COLO668 (cell line): ENCODE results near the gene MPG.

Source experiments
- DNase-seq: peaks from one replicate; lab custom pipeline; 2025; ENCODE audit not compliant: unreplicated experiment; lab: John Stamatoyannopoulos, UW

The MPG gene

GRCh38 chr16:50769-51591 lies 27.0 kb upstream of the MPG start:
- DNase-seq: no peak

DNA sequence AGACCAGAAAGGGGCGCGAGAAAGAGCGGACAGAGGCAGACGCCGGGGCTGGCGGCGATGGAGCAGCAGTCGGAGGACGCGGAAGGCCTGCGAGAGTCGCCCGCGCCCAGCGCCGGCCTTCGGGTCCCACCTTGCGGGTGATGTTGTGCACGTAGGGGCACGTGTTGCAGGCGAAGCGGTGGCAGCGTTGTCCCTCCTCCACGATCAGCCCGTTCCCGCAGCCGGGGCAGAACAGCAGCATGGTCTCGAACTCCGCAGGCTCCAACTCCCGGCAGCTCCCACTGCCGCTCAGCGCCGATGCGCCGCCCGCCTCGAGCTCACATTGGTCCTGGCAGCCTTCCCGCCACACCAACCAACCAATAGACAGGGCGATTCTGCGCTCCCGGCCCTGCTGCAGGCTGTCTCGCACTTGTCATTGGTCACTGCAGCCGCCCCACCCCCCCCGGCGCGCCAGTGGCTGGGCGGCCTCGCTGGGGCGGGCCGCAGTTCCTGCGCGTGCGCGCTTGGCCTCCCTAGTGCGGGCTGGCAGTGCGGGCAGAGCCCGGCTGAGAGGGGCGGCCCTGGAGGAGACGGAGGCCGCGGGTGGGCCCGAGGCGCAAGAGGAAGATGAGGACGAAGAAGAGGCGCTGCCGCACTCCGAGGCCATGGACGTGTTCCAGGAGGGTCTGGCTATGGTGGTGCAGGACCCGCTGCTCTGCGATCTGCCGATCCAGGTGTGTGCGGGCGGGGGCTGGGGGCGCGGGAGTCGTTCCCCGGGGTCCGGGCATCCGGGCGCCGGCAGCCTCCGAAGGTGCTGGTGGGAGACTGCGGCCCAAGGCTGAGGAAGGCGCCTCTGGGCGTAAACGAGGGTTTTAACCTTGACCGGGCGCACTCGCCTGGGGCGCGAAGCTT lies 24.4 kb upstream of the MPG start, which contains the start of the genes POLR3K and SNRNP25:
TSS of gene POLR3K (minus strand) at position 263 of the 891 bp plus-strand sequence. CDS start at position 241, 22 bp downstream.
TSS of gene SNRNP25 (plus strand) at position 483 of the 891 bp plus-strand sequence. CDS start at position 672, 189 bp downstream.
- peak; percentile 98 for DNase-seq

DNA sequence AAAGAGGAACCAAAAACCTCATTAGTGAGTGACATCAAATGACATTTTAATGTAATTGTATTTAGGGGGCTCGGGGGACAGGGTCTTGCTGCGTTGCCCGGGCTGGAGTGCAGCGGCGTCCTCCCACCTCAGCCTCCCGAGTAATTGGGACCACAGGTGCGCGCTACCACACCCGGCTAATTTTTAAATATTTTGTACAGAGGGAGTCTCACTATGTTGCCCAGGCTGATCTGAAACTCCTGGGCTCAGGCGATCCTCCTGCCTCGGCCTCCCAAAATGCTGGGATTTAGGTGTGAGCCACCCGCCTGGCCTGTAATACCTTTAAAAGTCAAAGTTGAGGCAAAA lies 23.8 kb upstream of the MPG start:
- DNase-seq: no peak

DNA sequence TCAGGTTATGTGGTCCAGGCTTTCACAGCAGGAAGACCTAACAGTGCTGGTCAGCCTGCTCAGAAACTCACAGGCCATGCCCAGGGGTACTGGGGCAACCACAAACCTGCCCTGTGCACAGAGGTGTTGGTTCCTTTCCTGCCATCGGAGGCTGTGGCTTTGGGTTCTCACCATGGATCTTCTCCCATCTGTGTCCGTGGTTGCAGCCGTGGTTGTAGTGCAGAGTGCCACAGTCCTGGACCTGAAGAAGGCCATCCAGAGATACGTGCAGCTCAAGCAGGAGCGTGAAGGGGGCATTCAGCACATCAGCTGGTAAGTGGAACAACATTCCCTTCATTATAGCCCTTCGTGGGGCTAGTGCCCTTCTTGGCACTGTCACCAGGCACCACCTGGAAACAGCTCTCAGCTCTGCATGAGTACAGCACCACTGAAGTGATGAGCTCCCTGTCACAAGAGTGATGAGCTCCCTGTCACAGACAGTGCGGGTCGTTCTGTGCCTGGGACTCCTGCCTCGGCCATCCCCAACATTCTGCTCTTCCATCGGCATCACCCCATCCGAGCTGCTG lies 22.4 kb upstream of the MPG start:
- no peak for DNase-seq

GRCh38 chr16:56231-56927 lies 21.6 kb upstream of the MPG start:
- no peak for DNase-seq

- no peak for DNase-seq
Observed at GRCh38 chr16:57711-58110, 20.3 kb upstream of the MPG start.

DNA sequence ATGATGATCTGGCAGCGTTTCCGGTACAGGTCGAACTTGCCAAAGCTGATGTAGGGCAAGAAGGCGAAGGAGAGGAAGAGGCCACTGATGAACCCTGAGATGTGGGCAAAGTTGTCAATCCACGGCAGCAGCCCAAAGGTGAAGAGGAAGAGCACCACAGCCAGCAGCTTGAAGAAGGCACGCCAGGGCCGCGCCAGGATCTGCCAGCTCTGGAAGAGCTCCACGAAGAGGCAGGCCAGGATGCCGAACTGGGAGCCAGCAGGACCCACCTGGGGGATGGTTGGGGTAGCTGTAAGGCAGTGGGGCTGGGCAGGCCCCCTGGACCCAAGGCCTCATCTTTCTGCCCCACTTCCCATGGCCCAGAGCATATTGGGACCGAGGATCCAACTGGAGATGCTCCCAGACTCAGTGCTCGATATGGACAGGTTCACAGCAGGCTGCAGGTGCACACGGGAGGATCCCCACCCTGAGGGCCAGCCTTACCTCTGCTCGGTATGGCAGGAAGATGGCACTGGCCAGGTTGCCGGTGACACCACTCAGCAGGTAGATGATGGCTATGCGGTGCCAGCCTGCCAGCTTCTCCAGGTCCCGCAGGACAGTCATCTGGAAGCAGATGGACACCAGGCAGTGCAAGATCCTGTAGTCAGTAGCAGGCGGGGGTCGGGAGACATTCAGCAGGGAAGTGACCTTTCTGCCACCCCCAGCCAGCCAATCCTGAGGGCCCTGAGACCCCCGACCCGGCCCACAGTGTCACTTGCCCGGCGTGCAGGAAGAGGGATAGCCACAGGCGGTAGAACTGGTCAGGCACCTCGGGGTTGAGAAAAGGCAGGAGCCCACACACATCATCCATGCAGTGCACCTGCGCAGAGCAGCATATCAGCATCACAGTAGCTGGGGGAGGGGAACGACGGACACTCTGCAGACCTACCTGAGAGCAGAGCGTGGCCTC lies 19.3 kb upstream of the MPG start:
- no peak for DNase-seq

- no peak for DNase-seq
Observed at GRCh38 chr16:59440-60059, 18.5 kb upstream of the MPG start.

DNA sequence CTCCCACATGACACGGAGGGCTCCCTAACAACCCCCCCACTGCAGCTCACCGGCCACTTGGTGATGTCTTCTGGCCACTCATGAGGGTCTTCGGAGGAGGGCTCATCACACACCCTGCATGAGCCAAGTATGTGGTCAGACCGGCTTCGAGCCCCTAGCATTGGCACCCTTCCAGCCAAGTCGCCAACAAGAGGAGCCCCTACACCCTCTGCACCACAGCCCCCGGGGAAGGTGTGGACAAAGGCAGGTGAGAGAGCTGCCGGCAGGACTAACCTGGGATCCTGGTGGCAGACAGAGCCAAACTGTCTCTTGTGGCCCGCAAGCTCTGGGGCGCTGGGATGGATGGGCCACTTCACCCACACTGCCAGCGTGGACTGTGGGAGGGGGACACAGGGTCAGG lies 17.9 kb upstream of the MPG start:
- DNase-seq: no peak

DNA sequence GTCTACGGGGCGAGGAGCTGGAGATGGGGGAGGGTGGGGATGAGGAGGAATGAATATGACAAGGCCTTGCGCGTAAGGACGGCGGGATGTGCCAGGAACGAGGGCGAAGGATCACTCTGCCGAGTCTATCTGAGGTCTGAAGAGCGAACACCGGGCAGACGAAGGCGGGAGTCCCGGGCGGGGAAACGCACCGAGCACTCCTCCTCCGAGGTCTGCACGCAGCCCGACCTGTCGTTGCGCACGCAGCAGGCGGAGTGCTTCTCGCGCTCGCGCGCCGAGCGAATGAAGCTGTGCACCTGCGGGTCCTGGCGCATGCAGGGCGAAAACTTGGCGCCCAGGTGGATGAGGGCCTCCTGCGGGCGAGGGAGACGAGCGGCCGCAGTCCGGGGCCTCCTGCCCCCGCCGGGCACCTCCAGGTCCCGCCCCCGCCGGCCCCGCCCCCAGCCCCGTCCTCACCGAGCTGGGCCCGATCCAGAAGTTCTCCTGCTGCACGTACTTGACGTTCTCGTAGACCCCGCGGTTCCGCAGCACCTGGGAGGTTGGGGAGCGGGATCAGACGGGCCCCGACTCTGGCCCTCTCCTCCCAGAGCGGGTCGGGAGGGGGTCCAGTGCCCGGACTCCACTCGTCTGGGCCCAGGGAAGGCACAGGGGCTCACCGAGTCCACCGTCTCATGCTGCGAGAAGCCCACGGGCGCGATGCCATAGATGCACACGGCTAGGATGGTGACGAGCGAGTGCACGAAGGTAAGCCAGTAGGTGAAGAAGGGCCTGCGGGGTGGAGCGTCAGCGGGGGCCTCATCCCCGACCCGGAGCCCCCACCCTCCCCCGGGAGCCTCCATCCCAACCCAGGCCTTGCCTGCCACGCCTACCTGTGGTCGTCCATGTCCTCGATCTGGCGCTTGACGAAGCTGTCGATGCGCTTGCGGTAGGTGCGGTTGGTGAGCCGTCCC lies 16.8 kb upstream of the MPG start:
- no peak for DNase-seq

GRCh38 chr16:61879-62281 lies 16.1 kb upstream of the MPG start:
- no peak for DNase-seq

DNA sequence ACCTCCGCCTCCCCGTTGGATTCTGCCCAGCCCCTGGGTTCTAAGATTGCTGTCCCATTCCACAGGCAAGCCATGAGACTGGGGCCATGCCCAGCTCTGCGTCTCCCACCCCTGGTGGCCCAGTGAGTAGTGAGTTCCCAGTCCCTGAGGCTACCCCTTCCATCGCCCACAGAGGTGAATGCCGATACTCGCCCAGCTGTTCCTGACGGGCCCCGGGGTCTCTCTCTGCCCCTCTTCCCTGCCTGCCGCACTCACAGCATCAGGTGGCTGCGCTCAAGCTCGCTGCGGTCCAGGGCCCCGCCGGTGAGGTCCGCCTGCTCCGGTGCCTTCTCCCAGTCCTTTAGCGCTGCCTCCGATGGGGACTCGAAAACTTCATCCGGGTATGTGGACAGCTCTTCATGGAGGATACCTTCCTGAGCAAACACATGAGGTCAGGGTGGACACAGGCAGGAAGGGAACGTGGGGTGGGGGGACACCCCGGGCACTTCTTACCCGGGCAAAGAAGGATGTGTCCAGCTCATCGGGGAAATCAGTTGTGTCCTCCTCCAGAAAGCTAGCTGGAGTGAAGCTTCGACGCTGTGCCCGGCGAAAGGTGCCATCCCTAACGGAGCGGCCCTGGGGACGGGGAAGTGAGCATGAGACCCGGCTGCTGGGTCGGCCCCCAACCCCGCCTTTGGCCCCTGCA lies 15.6 kb upstream of the MPG start:
- DNase-seq: no peak

GRCh38 chr16:62968-63391 lies 15.0 kb upstream of the MPG start:
- no peak for DNase-seq

GRCh38 chr16:63466-63865 lies 14.6 kb upstream of the MPG start:
- DNase-seq: no peak

- DNase-seq: peak; percentile 82
Observed at GRCh38 chr16:63998-64913, 13.8 kb upstream of the MPG start.

DNA sequence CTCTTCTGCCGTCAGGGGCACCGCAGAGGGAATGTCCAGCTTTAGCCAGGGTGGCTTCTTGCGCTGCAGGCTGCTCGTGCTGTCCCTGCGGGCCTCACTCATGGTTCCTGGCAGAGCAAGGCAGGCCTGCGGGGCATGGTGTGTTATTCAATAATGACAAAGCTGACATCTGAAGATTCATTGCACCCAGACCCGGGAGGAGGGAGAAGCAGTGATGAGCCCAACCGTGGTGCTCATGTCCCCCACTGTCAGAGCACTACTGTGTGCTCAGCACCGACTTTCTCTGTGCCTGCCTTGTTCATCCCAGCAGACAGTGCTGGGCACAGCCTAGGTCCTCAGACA lies 13.1 kb upstream of the MPG start:
- DNase-seq: no peak

DNA sequence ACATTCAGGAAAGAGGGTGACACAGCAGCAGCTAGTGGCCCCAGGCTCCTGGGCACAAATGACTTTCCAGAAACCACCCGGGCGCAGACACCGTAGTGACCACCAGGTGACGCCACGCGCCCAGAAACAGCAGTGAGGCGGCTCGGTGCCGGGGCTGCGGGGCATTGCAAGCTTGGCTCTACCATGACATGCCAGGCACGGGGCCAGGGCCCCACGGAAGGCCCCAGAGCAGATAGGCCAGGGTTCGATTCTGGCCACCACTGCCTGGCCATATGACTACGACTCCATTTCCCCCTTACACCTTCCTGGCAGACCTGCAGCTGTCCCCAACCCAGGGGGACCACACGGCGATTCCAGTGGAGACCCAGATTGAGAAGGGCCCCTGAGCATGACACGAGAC lies 12.3 kb upstream of the MPG start:
- peak; percentile 88 for DNase-seq
